Measurements from ENCODE around the gene ARHGEF16. TPM values are rescaled to one million over a fixed set of nuclear protein-coding genes. Genes with fewer than 3 reads are reported as not detected.

Gene ARHGEF16
- total and polyA plus RNA-seq, 7 donors = 0.41 to 51.8 (median 2.2) TPM

GRCh38 chr1:3455670-3456448, 1.4 kb downstream of the ARHGEF16 start:
- intact Hi-C loops (cut with DNase I) = no loop called here
- Histone ChIP-seq H3K27ac (no peak overlapping the region), H3K36me3 (no peaks in the 10 kb centered on the region), H3K4me1 (peaks cover 0 to 21% (median 16%) of the 10 kb centered on the region in 4 donors), H3K27me3 (peaks cover 26 to 63% (median 46%) of the 10 kb centered on the region in 3 donors), H3K9me3 (no peaks in the 10 kb centered on the region), H3K4me3 (no peak overlapping the region)
- TF ChIP-seq POLR2A (IDR thresholded peaks at IDR 0.05) (no peak), POLR2AphosphoS5 (IDR thresholded peaks at IDR 0.05) (no peak), CTCF (IDR thresholded peaks at IDR 0.05) (no peak), EP300 (IDR thresholded peaks at IDR 0.05) (no peak)
- no peak for DNase-seq
- WGBS, 2 donors = 72 to 88% methylated on average over 18 of the region's 18 CpGs

- Histone ChIP-seq H3K27ac (no peak overlapping the region), H3K9me3 (no peaks in the 10 kb centered on the region), H3K36me3 (no peaks in the 10 kb centered on the region), H3K27me3 (peaks cover 26 to 57% (median 46%) of the 10 kb centered on the region in 3 donors), H3K4me3 (no peak overlapping the region), H3K4me1 (peaks cover 0 to 21% (median 16%) of the 10 kb centered on the region in 4 donors)
- 27 to 76% methylated on average over 12 of the region's 12 CpGs for WGBS, 2 donors
- TF ChIP-seq POLR2AphosphoS5 (IDR thresholded peaks at IDR 0.05) (no peak), EP300 (IDR thresholded peaks at IDR 0.05) (no peak), CTCF (IDR thresholded peaks at IDR 0.05) (no peak), POLR2A (IDR thresholded peaks at IDR 0.05) (no peak)
- intact Hi-C loops (cut with DNase I) = no loop called here
- no peak for DNase-seq
These were observed 2.0 kb downstream of the ARHGEF16 start for GRCh38 chr1:3456449-3456963.

- Histone ChIP-seq H3K4me3 (no peak overlapping the region), H3K27ac (no peak overlapping the region), H3K4me1 (peaks cover 0 to 21% (median 16%) of the 10 kb centered on the region in 4 donors), H3K27me3 (peaks cover 26 to 50% (median 39%) of the 10 kb centered on the region in 3 donors), H3K9me3 (no peaks in the 10 kb centered on the region), H3K36me3 (no peaks in the 10 kb centered on the region)
- intact Hi-C loops (cut with DNase I) = no loop called here
- no peak for DNase-seq
- WGBS, 2 donors = 56 to 80% methylated on average over 29 of the region's 29 CpGs
- no peak for TF ChIP-seq POLR2AphosphoS5 (IDR thresholded peaks at IDR 0.05)
- TF ChIP-seq POLR2A (IDR thresholded peaks at IDR 0.05) = no peak
- no peak for TF ChIP-seq CTCF (IDR thresholded peaks at IDR 0.05)
- no peak for TF ChIP-seq EP300 (IDR thresholded peaks at IDR 0.05)
These were observed 2.8 kb downstream of the ARHGEF16 start for GRCh38 chr1:3456964-3457909.

GRCh38 chr1:3457910-3458883, 3.7 kb downstream of the ARHGEF16 start:
- Histone ChIP-seq H3K27me3 (peaks cover 20 to 40% (median 30%) of the 10 kb centered on the region in 3 donors), H3K36me3 (no peaks in the 10 kb centered on the region), H3K9me3 (no peaks in the 10 kb centered on the region), H3K4me1 (peaks cover 0 to 20% (median 16%) of the 10 kb centered on the region in 4 donors), H3K4me3 (no peak overlapping the region), H3K27ac (peak overlapping the region in 1 of 4 donors; percentile 39)
- no peak for TF ChIP-seq POLR2AphosphoS5 (IDR thresholded peaks at IDR 0.05)
- no peak for TF ChIP-seq EP300 (IDR thresholded peaks at IDR 0.05)
- no peak for TF ChIP-seq CTCF (IDR thresholded peaks at IDR 0.05)
- TF ChIP-seq POLR2A (IDR thresholded peaks at IDR 0.05) = no peak
- intact Hi-C loops (cut with DNase I) = no loop called here
- 17 to 38% methylated on average over 18 of the region's 18 CpGs for WGBS, 2 donors
- no peak for DNase-seq
